Colonic mucosa (tissue), 4 donors: ENCODE results near the gene TACR2. TPM values are rescaled to one million over a fixed set of nuclear protein-coding genes. Genes with fewer than 3 reads are reported as not detected.

Source experiments
- DNase-seq: peaks from one replicate; pipeline ENCODE4 v3.0.0-alpha.2; 2020
- H3K27ac ChIP-seq: fragments of 200-600 bp; one replicate; pipeline ENCODE4 v1.8.0; 2021
- H3K27me3 ChIP-seq: fragments of 200-600 bp; one replicate; pipeline ENCODE4 v1.8.0; 2021
- H3K36me3 ChIP-seq: fragments of 200-600 bp; one replicate; pipeline ENCODE4 v1.8.0; 2021
- H3K4me1 ChIP-seq: fragments of 200-600 bp; one replicate; pipeline ENCODE4 v1.8.0; 2021; ENCODE audit warnings: mild to moderate bottlenecking
- H3K4me3 ChIP-seq: fragments of 200-600 bp; one replicate; pipeline ENCODE4 v1.8.0; 2021
- H3K9ac ChIP-seq, 2 donors: one replicate each; pipeline ENCODE4 v1.7.0; 2013; ENCODE audit warnings: control low read depth in 2 of 2, low read depth in 2 of 2, low read length in 2 of 2
- H3K9me3 ChIP-seq: fragments of 200-600 bp; one replicate; pipeline ENCODE4 v1.8.0; 2021
- intact Hi-C: fragments of 100-400 bp; cut with DNase I; formaldehyde crosslinking; loops from one replicate; pipeline ENCODE4 v1.14.1; 2022
- total RNA-seq, 2 donors: library from RNA; stranded (reverse); fragmentation: NEBNext Ultra II Directional in 1 of 2; extraction: Animal tissue kit (Norgen Biotek cat#: 25700) in 1 of 2; gene quantifications; one replicate each; pipeline ENCODE4 v1.2.1, GENCODE V29; 2021
- TF ChIP-seq, protein P1 (sequence below): fragments of 200-600 bp; IDR thresholded peaks from one replicate; pipeline ENCODE4 v1.8.0; 2022; ENCODE audit warnings: antibody characterized with exemption, mild to moderate bottlenecking
- donor health status: healthy.
- donor health status: DM: no; HTN: no; CAD: no.
- donor health status: DM: no; HTN: no; CAD: no.

Gene TACR2
- total RNA-seq, 2 donors from 2014 or later: 0.22 to 18.8 TPM

DNA sequence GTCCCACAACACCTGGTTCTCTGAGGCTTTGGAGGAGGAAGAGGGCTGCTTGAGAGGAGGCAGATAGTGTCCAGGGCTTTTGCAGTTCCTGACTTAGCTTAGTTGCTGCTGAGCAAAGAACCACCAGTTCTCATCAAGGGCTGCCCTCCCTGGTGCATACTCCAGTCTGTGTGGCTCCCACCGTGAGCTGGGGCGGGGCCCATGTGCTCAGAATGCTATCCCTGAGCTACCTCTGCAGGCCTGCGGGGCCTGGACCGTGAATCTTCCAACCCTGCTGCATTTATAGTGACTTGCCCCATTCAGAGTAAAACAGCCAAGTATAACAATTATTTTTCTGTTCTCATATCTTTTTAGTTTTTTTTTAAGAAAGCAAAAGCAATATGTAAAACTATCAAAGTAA, 49.2 kb downstream of the TACR2 start:
- TF ChIP-seq, protein P1, sequence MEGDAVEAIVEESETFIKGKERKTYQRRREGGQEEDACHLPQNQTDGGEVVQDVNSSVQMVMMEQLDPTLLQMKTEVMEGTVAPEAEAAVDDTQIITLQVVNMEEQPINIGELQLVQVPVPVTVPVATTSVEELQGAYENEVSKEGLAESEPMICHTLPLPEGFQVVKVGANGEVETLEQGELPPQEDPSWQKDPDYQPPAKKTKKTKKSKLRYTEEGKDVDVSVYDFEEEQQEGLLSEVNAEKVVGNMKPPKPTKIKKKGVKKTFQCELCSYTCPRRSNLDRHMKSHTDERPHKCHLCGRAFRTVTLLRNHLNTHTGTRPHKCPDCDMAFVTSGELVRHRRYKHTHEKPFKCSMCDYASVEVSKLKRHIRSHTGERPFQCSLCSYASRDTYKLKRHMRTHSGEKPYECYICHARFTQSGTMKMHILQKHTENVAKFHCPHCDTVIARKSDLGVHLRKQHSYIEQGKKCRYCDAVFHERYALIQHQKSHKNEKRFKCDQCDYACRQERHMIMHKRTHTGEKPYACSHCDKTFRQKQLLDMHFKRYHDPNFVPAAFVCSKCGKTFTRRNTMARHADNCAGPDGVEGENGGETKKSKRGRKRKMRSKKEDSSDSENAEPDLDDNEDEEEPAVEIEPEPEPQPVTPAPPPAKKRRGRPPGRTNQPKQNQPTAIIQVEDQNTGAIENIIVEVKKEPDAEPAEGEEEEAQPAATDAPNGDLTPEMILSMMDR: no peak
- no peak overlapping the region for H3K27ac ChIP-seq

DNA sequence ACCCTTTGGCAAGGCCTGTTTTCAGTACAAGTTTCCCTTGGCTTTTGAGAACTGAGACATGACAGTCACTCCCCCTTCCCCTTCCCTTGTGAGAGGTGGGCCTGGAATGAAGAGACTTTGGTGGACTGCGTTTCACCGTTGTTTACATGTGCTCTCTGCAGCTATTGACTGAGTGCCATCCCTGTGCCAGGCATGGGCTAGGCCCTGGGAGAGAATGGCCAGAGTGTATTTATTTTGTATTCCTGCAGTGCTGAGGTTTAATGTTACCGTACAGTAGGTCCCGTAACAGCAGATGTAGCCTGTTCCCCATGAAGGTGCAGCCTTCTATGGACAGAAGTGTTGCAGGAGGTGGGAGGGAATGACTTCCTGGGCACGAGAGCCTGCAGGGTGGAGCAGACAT, 50.0 kb downstream of the TACR2 start:
- Histone ChIP-seq H3K27me3 (no peaks in the 10 kb centered on the region), H3K4me3 (no peak overlapping the region), H3K9me3 (no peaks in the 10 kb centered on the region), H3K4me1 (peaks cover 6% of the 10 kb centered on the region), H3K27ac (no peak overlapping the region), H3K9ac (no peak overlapping the region), H3K36me3 (no peaks in the 10 kb centered on the region)
- intact Hi-C loops: no loop called here
- DNase-seq: no peak
- TF ChIP-seq, protein P1: no peak

More for the DNA sequence above, 49.2 kb downstream of the TACR2 start:
- no peak for DNase-seq
- no peak overlapping the region for H3K4me3 ChIP-seq
- no peaks in the 10 kb centered on the region for H3K36me3 ChIP-seq
- H3K27me3 ChIP-seq: no peaks in the 10 kb centered on the region
- no peak overlapping the region for H3K9ac ChIP-seq
- intact Hi-C loops: no loop called here
- H3K9me3 ChIP-seq: no peaks in the 10 kb centered on the region
- H3K4me1 ChIP-seq: peaks cover 2% of the 10 kb centered on the region

DNA sequence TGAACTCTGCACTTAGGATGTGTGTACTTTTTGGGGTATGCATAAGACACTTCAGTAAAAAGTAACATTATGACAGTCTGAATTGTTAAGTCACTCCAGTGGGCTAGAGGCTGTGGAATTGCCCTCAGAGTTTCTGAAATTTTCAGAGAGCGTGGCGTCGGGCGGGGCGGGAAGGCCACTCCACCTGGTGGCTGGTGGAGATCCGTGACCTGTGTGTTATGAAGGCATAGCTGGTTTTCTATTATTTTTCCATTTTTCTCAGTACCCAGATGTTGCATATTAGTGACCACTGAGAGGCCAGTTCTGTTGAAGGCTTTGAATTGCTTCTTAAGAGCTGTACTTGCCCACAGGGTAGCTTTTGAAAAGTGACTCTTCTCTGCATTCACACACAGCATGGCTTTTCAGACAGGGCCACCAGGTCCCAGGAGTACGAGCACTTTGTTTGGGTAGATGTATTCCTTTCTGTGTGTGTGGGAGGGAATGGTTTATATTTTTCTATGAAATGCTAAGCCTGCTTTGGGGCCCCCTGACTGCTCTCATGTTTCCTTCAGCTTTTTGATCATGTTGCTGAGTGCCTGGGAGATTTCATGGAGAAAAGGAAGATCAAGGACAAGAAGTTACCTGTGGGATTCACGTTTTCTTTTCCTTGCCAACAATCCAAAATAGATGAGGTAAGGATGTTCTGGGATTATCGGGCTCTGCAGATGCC, 52.3 kb downstream of the TACR2 start:
- H3K9ac ChIP-seq: no peak overlapping the region
- no peak overlapping the region for H3K27ac ChIP-seq
- peaks cover 16% of the 10 kb centered on the region for H3K4me1 ChIP-seq
- no peak for DNase-seq
- TF ChIP-seq, protein P1: no peak
- intact Hi-C loops: no loop called here
- H3K4me3 ChIP-seq: no peak overlapping the region
- H3K9me3 ChIP-seq: no peaks in the 10 kb centered on the region
- H3K27me3 ChIP-seq: no peaks in the 10 kb centered on the region
- no peaks in the 10 kb centered on the region for H3K36me3 ChIP-seq

DNA sequence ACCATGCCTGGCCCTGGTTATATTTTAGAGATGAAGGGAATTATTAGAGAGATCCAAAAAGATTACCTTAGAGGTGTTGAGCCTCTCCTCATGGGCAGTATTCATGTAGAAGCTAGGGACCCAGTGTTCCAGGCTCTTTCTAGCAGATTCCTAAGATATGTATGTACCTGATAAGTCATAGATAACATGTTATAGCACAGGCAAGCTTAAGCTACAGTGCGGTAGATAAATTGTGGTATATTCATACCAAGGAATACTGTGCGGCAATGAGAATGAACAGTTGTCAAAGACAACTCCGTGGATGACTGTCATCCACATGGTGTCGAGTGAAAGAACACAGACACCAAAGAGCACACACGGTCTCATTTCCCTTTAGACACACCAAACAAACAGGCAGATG, 53.1 kb downstream of the TACR2 start:
- Histone ChIP-seq H3K4me3 (no peak overlapping the region), H3K27ac (no peak overlapping the region), H3K27me3 (no peaks in the 10 kb centered on the region), H3K9ac (no peak overlapping the region), H3K4me1 (peaks cover 16% of the 10 kb centered on the region), H3K9me3 (no peaks in the 10 kb centered on the region), H3K36me3 (no peaks in the 10 kb centered on the region)
- intact Hi-C loops: no loop called here
- DNase-seq: no peak
- TF ChIP-seq, protein P1: no peak

DNA sequence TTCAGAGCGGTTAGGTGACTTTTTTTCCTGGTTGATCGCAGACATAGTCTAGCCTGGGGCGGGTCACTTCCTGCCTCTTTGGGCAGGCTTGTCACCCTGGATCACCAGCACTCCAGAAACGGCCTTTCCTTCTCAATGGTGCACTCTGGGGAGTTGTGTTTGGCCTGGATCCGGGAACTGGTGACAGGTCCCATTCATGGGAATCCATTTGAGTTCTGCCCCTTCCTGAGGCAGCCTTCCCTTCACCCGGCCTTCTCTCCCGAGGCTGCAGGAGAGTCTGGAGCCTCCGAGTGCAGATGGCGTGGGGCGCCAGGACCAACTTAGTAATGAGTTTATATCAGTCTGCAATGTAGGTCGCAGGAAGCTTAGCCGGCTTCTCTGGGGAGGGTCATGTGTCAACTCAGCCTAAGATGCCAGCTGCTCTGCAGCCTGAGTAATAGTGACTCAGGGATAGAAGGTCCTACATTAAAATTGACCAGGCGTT, 54.2 kb downstream of the TACR2 start:
- peak overlapping the region in 1 of 2 donors; percentile 14 for H3K9ac ChIP-seq
- intact Hi-C loops: no loop called here
- H3K27ac ChIP-seq: peak overlapping the region; percentile 55
- no peaks in the 10 kb centered on the region for H3K36me3 ChIP-seq
- no peak overlapping the region for H3K4me3 ChIP-seq
- peaks cover 16% of the 10 kb centered on the region for H3K4me1 ChIP-seq
- DNase-seq: peak; percentile 69
- TF ChIP-seq, protein P1: no peak
- no peaks in the 10 kb centered on the region for H3K27me3 ChIP-seq
- H3K9me3 ChIP-seq: no peaks in the 10 kb centered on the region
